K562 (cell line): ENCODE measurements around the gene OR52M1. TPM values are rescaled to one million over a fixed set of nuclear protein-coding genes. Genes with fewer than 3 reads are reported as not detected.

Source experiments
- ATAC-seq: fragments of 200-7000 bp; cut with Tn5 transposase; 3 replicates; pipeline ENCODE4 v1.9.1; 2020; ENCODE audit warnings: moderate library complexity
- BruUV-seq: library from RNA; stranded (reverse); fragments of 400-500 nt; replicated peaks from 2 replicates; lab custom pipeline; 2021; lab: Mats Ljungman, UMichigan
- CTCF ChIA-PET: fragments of 300-600 bp; formaldehyde crosslinking; extraction: SDS; loops from one replicate; lab custom pipeline; 2021; ENCODE audit warnings: low intra/inter-chr PET ratio; lab: Yijun Ruan, JAX
- POLR2A ChIA-PET: fragments of 300-600, 350-650 bp; sonication (Branson Sonifier 250); formaldehyde crosslinking; extraction: SDS; loops from one replicate; lab custom pipeline; 2021; ENCODE audit warnings: antibody characterized with exemption, inconsistent platforms; lab: Yijun Ruan, JAX
- DNase-seq, 4 experiments: peaks; one replicate each; pipeline versions ENCODE4 v3.0.0 to v3.0.0-alpha.2; 2011 to 2018; ENCODE audit warnings: low spot score in 3 of 4, mixed read lengths in 3 of 4; ENCODE audit errors: extremely low read depth in 1 of 4
- FAIRE-seq: peaks from 2 replicates; lab custom pipeline; 2011; peaks lifted over from hg19 to GRCh38; lab: Jason Lieb, UNC
- H2AFZ ChIP-seq: 2 replicates; pipeline ENCODE4 v1.6.0; 2011; ENCODE audit warnings: low read depth, low read length, control low read depth, inconsistent platforms
- H3K27ac ChIP-seq: fragments of 200-600 bp; 3 replicates; pipeline ENCODE4 v1.8.0; 2011; ENCODE audit warnings: low read depth, mild to moderate bottlenecking, control low read depth, inconsistent platforms, low read length, moderate library complexity, mixed read lengths; ENCODE audit errors: extremely low read depth
- H3K27me3 ChIP-seq, 2 experiments: fragments of 300-600 bp in 1 of 2; 2 replicates in 1 of 2; 3 replicates in 1 of 2; pipeline versions ENCODE4 v1.6.0 to v1.8.0; 2011; ENCODE audit warnings: inconsistent platforms in 2 of 2, low read length in 2 of 2, mild to moderate bottlenecking in 1 of 2, mixed read lengths in 1 of 2, moderate library complexity in 1 of 2; ENCODE audit not compliant: control insufficient read depth in 2 of 2, insufficient read depth in 2 of 2
- H3K36me3 ChIP-seq: fragments of 300-600 bp; 3 replicates; pipeline ENCODE4 v1.8.0; 2011; ENCODE audit warnings: mild to moderate bottlenecking, low read length, inconsistent platforms; ENCODE audit not compliant: control insufficient read depth, insufficient read depth
- H3K4me1 ChIP-seq, 2 experiments: fragments of 200-600 bp in 1 of 2; replicated peaks in 1 of 2; 2 replicates in 1 of 2; 3 replicates in 1 of 2; pipeline versions ENCODE4 v1.5.1 to v1.8.0; 2011; ENCODE audit warnings: inconsistent platforms in 2 of 2, low read length in 2 of 2, mild to moderate bottlenecking in 1 of 2, mixed read lengths in 1 of 2, moderate library complexity in 1 of 2; ENCODE audit not compliant: control insufficient read depth in 2 of 2, insufficient read depth in 2 of 2
- H3K4me2 ChIP-seq: 2 replicates; pipeline ENCODE4 v1.6.1; 2011; ENCODE audit warnings: low read length, control low read depth, inconsistent platforms, mixed read lengths; ENCODE audit not compliant: insufficient read depth
- H3K4me3 ChIP-seq: fragments of 200-600 bp; sonication (generic), shearing (Covaris generic); 2 replicates; pipeline ENCODE4 v1.5.1; 2016; ENCODE audit warnings: control low read depth, inconsistent platforms
- H3K79me2 ChIP-seq: fragments of 200-600 bp; 3 replicates; pipeline ENCODE4 v1.8.0; 2011; ENCODE audit warnings: low read length, inconsistent platforms; ENCODE audit not compliant: control insufficient read depth, insufficient read depth
- H3K9ac ChIP-seq, 2 experiments: 2 replicates each; pipeline versions ENCODE4 v1.6.0 to v1.6.1; 2011; ENCODE audit warnings: low read depth in 2 of 2, low read length in 2 of 2, control low read depth in 1 of 2, inconsistent platforms in 1 of 2, mild to moderate bottlenecking in 1 of 2, mixed read lengths in 1 of 2; ENCODE audit not compliant: insufficient read depth in 1 of 2
- H3K9me1 ChIP-seq: one replicate; pipeline ENCODE4 v1.6.0; 2011; ENCODE audit warnings: inconsistent platforms, mild to moderate bottlenecking, low read length, moderate library complexity; ENCODE audit not compliant: control insufficient read depth, insufficient read depth
- H3K9me3 ChIP-seq: replicated peaks from 2 replicates; pipeline ENCODE4 v1.5.1; 2011; ENCODE audit warnings: low read depth, low read length, inconsistent platforms; ENCODE audit not compliant: control insufficient read depth, insufficient read depth
- H4K20me1 ChIP-seq: replicated peaks from 2 replicates; pipeline ENCODE4 v1.6.1; 2011; ENCODE audit warnings: low read length, inconsistent platforms, mixed read lengths; ENCODE audit not compliant: control insufficient read depth, insufficient read depth
- EWSR1 ChIP-seq: fragments of 450-650 bp; IDR thresholded peaks from 2 replicates; pipeline ENCODE4 v1.6.1; 2018; ENCODE audit warnings: borderline replicate concordance, mild to moderate bottlenecking, low read depth, moderate library complexity; ENCODE audit not compliant: partially characterized antibody
- MEF2A ChIP-seq: IDR thresholded peaks from 2 replicates; pipeline ENCODE4 v1.6.1; 2011; ENCODE audit warnings: low read depth, mild to moderate bottlenecking, low read length, moderate library complexity; ENCODE audit not compliant: control insufficient read depth
- NR0B1 ChIP-seq: fragments of 450-650 bp; IDR thresholded peaks from one replicate; pipeline ENCODE4 v1.6.1; 2018; ENCODE audit warnings: mild to moderate bottlenecking, moderate library complexity; ENCODE audit not compliant: partially characterized antibody
- SMAD4 ChIP-seq: fragments of 250-450 bp; sonication (Bioruptor Pico); conservative IDR thresholded peaks from 2 replicates; pipeline ENCODE4 v1.8.0; 2021; ENCODE audit warnings: inconsistent platforms, mild to moderate bottlenecking, moderate library complexity
- TBL1XR1 ChIP-seq, 2 experiments: IDR thresholded peaks; 2 replicates each; pipeline ENCODE4 v1.6.1; 2012; ENCODE audit warnings: improper control_type of control experiment in 2 of 2, low read length in 2 of 2, mild to moderate bottlenecking in 1 of 2
- THAP12 ChIP-seq: fragments of 250-450 bp; sonication (Bioruptor Pico); IDR thresholded peaks from 2 replicates; pipeline ENCODE4 v1.9.0; 2021; ENCODE audit warnings: mild to moderate bottlenecking, inconsistent platforms
- WGBS: fragments of 100-300 bp; shearing (Covaris generic); methylation state at CpG from one replicate; pipeline ENCODE4 v1.1.6; 2016; ENCODE audit warnings: low coverage, mixed read lengths; ENCODE audit not compliant: insufficient coverage; ENCODE audit errors: missing lambda C conversion rate; 5-methylcytosine and 5-hydroxymethylcytosine counted together
- in situ Hi-C: fragments of 300-500 bp; cut with MboI; formaldehyde crosslinking; loops from 4 replicates; pipeline ENCODE4 v1.15.0; 2018; ENCODE audit warnings: inconsistent platforms, mixed read lengths
- intact Hi-C: fragments of 100-400 bp; cut with micrococcal nuclease; formaldehyde crosslinking; loops from 2 replicates; pipeline ENCODE4 v1.14.2; 2022
- polyA plus RNA-seq, 8 experiments: library from polyadenylated mRNA; depleted of rRNA in 4 of 8; stranded (reverse) in 5 of 8; unstranded in 3 of 8; fragments of >200 nt; fragmentation: Nextera tagmentation in 2 of 8; fragmentation: Illumina TruSeq in 1 of 8; extraction: Ambion mirVana in 2 of 8; extraction: Trizol in 1 of 8; gene quantifications; 2 replicates each; pipeline versions ENCODE4 v1.2.1 to v1.2.3, GENCODE V29; 2011 to 2014; ENCODE audit warnings: inconsistent platforms in 1 of 8, missing spikeins in 1 of 8
- total RNA-seq, 7 experiments: library from RNA; depleted of rRNA in 6 of 7; stranded (reverse); fragments of >200 nt in 6 of 7; fragmentation: Illumina TruSeq in 2 of 7; extraction: Trizol in 2 of 7; gene quantifications; 2 replicates each; pipeline versions ENCODE4 v1.2.1 to v1.2.3, GENCODE V29; 2011 to 2021; ENCODE audit warnings: low replicate concordance in 1 of 7

The OR52M1 gene
- total and polyA plus RNA-seq, 9 of the 15 experiments (the other 6 are each of a cell fraction or from before 2014, with no cell fraction given), result not detected

GRCh38 chr11:4569075-4569474, 24.1 kb downstream of the OR52M1 start:
- H3K4me1 ChIP-seq, result no peaks in the 10 kb centered on the region
- intact Hi-C loops (no loop called here), in situ Hi-C loops (no loop called here)
- ATAC-seq (no peak), DNase-seq (no peak), FAIRE-seq (no peak)
- no TSS peak for BruUV-seq
- CTCF ChIA-PET, result no interaction called here
- no peaks in the 10 kb centered on the region for H4K20me1 ChIP-seq
- no peak overlapping the region for H3K4me3 ChIP-seq
- H2AFZ ChIP-seq, result no peak overlapping the region
- TF ChIP-seq TBL1XR1 (IDR thresholded peaks at IDR 0.05; ENCODE audit: low read length in 2 of 2) (no peak), MEF2A (no peak), NR0B1 (no peak), THAP12 (CRISPR knock-in tag) (no peak), EWSR1 (no peak), SMAD4 (no peak)
- under 1% methylated on average over 16 of the region's 18 CpGs for WGBS
- POLR2A ChIA-PET, result no interaction called here
- no peak overlapping the region for H3K9ac ChIP-seq
- H3K27ac ChIP-seq, result no peak overlapping the region
- no peaks in the 10 kb centered on the region for H3K79me2 ChIP-seq
- no peak overlapping the region for H3K4me2 ChIP-seq
- no peaks in the 10 kb centered on the region for H3K36me3 ChIP-seq
- H3K27me3 ChIP-seq, result peaks cover 13 to 18% of the 10 kb centered on the region in 2 experiments; a peak in 4 of 5 replicates
- no peaks in the 10 kb centered on the region for H3K9me1 ChIP-seq
- H3K9me3 ChIP-seq, result no peaks in the 10 kb centered on the region
